HG02943 (cell line): ENCODE data around the gene UMPS.
"Not testable (repeated sequence)": the region's sequence is repeated elsewhere in the genome, so short reads cannot be mapped to it uniquely, and the experiment has no call there.

Experiments
- ATAC-seq: cut with Tn5 transposase; IDR thresholded peaks from one replicate; pipeline ENCODE4 v1.9.1; 2021; ENCODE audit warnings: mild to moderate bottlenecking, low read depth, moderate library complexity; ENCODE audit not compliant: unreplicated experiment

UMPS gene

GRCh38 chr3:124705552-124705951, 24.7 kb upstream of the UMPS start:
- ATAC-seq = no peak

GRCh38 chr3:124707223-124707622, 23.0 kb upstream of the UMPS start:
- not testable (repeated sequence) for ATAC-seq

GRCh38 chr3:124707656-124708062, 22.6 kb upstream of the UMPS start:
- ATAC-seq = no peak

DNA sequence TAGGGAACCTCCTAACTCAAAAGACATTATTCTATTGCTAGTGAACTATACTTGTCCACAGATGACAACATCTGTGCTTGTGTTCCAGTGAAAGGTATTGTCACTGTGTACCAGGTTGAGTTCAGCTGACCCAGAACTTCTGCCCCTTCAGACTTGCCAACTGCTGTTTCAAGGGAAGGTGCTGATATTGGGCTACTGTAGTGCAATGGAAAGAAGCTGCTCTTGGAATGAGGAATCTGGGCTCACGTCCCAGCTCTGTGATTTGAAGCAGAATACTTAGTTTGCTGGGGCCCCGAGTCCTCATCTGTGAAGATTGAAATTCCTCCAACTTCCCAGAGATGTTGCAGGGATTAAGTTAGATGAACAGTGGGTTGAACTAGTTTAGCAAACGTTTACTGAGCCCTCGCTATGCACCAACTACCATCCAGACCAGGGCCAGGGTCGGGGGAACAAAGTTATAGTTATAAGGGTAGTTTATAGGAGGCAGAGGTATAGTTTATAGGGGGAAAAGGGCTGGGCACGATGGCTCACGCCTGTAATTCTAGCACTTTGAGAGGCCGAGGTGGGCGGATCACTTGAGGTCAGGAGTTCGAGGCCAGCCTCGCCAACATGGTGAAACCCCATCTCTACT, 15.9 kb upstream of the UMPS start:
- ATAC-seq = no peak

GRCh38 chr3:124722589-124722988, 7.7 kb upstream of the UMPS start:
- ATAC-seq = no peak

GRCh38 chr3:124730941-124731297, 667 bp downstream of the UMPS start:
- no peak for ATAC-seq

- no peak for ATAC-seq
Observed at GRCh38 chr3:124731760-124732159, 1.5 kb downstream of the UMPS start.

DNA sequence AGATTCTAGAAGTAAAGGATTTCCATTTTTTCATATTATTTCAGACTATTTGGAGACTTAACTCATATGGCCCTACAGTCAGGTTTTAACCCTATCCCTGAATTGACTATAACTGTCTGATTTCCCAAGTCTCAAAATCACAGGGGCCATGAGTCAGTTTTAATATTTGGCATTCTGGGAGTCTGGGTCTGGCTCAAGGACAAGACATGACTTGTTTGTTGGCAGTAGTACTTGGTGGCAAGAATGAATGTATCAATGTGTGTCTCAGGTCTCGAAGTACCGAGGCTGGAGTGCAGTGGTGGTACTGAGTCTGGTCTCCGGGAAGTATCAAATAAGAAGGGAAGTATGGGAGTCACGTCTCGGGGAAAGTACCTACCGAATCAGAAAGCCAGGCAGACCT, 10.8 kb downstream of the UMPS start:
- no peak for ATAC-seq

- no peak for ATAC-seq
Observed at GRCh38 chr3:124745756-124746155, 15.5 kb downstream of the UMPS start.

DNA sequence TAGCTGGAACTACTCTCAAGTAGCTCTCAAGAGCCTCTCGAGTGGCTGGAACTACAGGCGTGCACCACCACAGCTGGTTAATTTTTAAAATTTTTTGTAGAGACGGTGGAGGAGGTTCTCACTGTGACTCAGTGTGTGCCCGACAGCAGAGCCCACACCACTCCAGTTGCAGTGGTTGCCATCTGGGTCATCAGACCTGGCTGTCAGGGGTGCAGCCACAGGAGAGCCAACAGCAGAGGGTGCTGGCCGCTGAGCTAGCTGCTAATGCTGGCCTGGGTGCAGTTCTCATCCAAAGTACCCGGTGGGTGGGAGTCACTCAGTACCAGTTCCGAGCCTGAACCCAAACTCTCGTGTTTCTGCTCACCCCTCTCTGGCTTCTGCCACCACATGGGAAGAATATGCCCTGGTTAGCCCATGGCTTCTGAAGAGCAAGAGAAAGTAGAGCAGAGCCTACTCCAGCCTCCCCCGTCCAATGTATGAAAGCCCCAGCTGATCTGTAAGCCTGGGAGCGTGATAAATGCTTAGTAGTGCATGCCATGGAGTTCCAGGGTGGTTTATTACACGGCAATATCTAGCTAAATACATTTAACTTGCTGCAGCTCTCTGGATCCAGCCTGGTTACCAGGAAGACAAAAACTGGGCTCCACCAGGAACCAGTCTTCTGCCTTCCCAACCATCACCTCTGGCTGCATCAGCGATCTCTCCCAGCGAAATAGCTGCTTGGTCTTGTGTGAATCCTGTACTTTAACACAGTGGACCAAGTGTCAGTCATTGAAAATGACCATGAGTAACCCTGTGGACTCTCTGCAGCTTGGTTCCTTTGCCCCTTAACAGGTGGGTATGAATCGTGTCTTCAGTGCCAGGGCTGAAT, 17.1 kb downstream of the UMPS start:
- ATAC-seq = no peak

DNA sequence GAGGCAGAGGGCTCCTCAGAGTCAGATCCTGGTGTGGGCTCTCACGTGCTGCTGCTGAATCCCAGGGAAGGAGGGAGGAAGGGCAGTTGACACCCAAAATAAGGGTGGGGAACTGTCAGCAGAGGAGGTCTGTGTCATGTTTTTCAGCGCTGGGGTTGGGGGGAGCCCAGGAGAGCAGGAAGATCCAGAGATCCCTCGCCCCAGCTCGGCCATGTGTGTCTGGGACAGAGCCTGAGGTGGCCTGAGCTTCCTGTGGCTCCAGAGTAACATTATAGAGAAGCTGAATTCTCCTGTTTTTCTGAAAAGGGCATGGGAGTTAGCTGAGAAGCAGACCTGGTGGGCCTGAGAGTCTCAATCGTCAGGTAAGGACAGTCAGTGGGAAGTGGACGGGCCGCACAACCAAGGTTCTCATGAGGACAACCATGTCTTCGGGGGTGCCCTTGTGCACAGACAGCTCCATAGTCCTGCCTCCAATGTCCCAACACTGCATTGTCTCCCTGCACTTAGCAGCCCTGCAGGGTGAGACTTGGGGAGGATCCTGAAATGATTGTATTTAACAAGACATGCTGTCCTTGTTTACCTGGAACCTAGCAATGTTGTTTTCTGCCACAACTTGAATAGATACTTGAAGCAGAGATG, 18.4 kb downstream of the UMPS start:
- ATAC-seq = no peak

- not testable (repeated sequence) for ATAC-seq
Observed at GRCh38 chr3:124749877-124750276, 19.6 kb downstream of the UMPS start.

DNA sequence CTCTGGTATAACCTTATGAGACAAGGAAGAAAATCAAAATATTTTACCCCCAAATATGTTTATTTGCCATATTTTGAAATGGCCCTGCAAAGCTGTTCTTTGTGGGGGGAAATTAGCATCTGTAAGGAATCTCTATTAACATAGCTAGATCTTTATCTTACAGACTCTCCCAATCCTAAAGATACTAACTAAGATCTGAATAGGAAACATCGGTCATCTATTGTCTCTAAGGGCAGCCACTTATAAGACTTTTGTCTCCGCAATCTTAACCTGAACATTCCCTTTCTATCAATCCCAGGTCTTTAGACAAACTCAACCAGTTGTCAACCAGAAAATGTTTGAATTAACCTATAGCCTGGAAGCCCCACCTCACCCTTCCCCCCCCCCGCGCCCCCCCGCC, 21.2 kb downstream of the UMPS start:
- ATAC-seq = no peak

DNA sequence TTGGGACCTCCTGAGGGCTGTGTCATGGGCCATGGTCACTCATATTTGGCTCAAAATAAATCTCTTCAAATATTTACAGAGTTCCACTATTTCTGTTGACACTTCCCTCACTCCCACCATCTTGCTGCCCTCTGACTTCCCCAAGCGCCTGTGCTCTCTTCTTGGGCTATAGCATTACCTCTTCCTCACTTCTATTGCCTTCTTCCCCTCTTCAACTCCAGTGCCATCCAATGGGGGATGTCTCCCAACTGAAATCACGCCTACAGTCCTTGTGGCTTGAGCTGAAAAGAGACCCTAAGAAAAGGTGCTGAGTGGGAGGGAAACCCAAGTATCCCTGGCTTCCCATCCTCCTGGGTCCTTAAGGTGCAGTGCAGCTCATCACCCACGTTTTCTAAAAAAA, 21.8 kb downstream of the UMPS start:
- no peak for ATAC-seq

DNA sequence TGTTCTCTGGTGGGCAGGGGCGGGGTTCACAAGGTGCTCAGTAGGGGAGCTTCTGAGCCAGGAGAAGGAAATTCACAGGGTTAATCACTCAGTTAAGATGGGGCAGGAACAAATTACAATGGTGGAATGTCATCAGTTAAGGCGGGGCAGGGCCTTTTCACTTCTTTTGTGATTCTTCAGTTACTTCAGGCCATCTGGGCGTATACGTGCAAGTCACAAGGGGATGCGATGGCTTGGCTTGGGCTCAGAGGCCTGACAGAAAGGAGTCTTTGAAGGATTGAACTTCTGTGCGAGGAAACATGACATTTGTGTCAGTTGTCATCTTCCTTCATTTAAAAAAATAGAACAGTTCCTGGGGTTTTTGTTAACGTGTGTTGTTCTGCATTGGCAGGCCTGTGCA, 27.7 kb downstream of the UMPS start:
- not testable (repeated sequence) for ATAC-seq

- no peak for ATAC-seq
Observed at GRCh38 chr3:124758851-124759635, 28.8 kb downstream of the UMPS start.

- no peak for ATAC-seq
Observed at GRCh38 chr3:124759666-124760401, 29.6 kb downstream of the UMPS start.

DNA sequence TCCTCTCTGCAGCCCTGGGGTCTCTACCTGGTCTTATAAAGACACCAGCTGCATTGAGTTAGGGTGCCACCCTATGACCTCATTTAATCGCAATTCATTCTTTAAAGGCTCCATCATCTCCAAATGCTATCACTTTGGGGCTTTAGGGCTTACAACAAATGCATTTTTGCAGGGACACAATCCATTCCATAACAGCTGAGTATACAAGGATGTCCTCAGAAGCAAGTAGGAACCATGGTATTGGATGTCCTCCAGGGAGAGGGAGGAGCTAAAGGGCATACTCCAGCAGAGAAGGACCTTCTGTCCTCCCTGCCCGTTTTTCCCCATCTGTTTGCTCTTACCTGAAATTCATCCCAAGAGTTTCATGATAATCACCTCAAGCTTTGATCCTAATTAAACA, 30.3 kb downstream of the UMPS start:
- no peak for ATAC-seq

GRCh38 chr3:124761250-124761796, 31.1 kb downstream of the UMPS start:
- no peak for ATAC-seq
